GM18505 (cell line): ENCODE results near the gene SAMD9.

Experiments used
- ATAC-seq: cut with Tn5 transposase; IDR thresholded peaks from one replicate; pipeline ENCODE4 v1.9.1; 2021; ENCODE audit not compliant: unreplicated experiment
- POLR2A ChIP-seq: IDR thresholded peaks from 4 replicates; pipeline ENCODE4 v1.6.1; 2011; ENCODE audit warnings: borderline replicate concordance; ENCODE audit not compliant: insufficient read depth, insufficient read length; ENCODE audit errors: extremely low read depth

The SAMD9 gene

DNA sequence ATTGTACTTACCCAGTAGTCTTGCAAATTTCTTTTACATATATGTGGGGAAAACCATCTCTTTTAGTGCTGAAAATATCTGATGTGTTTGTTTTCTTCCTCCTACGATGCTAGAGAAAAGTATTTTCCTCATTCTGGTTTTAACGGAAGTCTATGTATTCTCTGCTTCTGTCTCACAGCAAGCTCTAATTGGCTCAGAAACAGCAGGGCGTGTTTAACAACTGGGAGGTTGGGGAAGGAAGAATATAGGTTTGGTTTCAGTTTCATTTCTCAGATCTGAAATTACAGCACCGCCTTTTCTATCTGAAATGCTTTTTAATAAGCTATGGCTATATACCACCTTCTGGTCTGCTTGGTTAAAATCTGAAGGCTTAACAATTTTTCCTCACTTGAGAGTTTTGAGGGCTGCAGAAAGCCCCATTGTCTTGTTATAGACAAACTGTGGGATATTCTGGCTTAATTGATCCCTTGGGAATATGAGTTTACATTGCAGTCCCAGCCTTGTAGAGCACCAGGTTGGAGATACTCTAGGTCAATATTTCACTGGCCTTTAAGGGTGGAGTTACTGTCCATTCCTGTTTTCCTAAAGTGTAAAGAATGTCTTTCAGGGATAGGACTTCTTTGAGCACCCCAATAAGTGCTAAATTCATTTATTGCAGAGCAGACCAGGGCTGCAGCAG lies at the start of gene SAMD9:
SAMD9 (minus strand) TSS at position 128 of the 679 bp plus-strand sequence. CDS start 11,882 bp downstream, outside the sequence.
- peak; percentile 49 for TF ChIP-seq POLR2A
- peak; percentile 100 for ATAC-seq

DNA sequence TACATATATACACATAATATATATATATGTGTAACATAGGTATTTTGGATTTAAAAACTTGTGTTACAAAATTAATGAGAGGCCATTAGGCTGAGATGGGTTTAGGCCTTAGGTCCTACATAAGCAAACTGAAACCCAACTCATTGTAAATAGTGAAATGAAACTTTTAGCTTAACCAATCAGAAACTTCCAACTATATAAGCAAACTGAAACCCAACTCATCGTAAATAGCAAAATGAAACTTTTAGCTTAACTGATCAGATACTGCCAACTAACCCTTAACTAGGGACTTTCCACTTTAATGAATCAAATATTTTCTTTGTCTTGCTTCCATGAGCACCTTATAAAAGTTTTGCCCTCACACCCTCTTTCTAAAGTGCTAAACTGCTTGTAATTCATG lies 47.7 kb upstream of the SAMD9 start:
- ATAC-seq: peak; percentile 100
- no peak for TF ChIP-seq POLR2A

GRCh38 chr7:93164766-93165165 lies 47.0 kb upstream of the SAMD9 start:
- ATAC-seq: no peak
- TF ChIP-seq POLR2A: no peak

GRCh38 chr7:93161181-93161762 lies 43.5 kb upstream of the SAMD9 start:
- TF ChIP-seq POLR2A: no peak
- ATAC-seq: no peak

DNA sequence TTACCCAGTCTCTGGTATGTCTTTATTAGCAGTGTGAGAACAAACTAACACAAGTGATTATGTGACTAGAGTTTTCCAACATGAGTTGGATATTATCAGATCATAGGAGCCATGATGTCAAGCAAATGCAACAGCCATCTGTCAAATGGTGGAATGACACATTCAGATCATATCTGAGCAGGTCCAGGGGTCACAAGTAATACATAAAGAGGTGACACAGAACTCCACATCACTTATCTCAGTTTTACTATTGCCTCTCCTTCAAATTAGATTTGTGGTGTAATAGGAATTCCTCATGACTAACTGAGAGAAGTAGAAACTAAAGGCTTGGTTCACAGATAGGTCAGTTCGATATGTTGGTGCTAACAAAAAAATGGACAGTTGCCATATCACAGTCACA lies 42.6 kb upstream of the SAMD9 start:
- no peak for TF ChIP-seq POLR2A
- no peak for ATAC-seq

- no peak for ATAC-seq
- TF ChIP-seq POLR2A: no peak
These were observed 41.7 kb upstream of the SAMD9 start for GRCh38 chr7:93159490-93159889.

DNA sequence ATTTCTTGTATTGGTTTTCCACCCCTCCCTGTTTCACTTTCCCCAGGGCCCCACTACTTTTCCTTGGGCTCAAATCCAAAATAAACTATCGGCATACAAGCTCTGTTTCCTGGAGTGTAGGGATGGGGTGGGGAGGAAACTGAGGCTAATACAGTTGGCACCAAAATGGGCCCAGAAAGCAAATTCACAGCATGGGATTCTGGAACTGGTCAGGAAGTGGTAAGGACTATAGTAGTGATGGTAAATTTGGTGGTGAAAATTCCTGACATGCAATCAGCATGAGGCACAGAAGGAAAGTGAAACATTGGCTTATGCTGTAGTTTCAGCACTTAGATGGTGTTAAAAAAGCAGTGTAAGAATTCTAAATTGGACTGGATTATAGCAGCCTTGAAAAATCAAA lies 39.1 kb upstream of the SAMD9 start:
- no peak for ATAC-seq
- TF ChIP-seq POLR2A: no peak

- no peak for TF ChIP-seq POLR2A
- no peak for ATAC-seq
These were observed 32.5 kb upstream of the SAMD9 start for GRCh38 chr7:93150200-93150835.

GRCh38 chr7:93148727-93149126 lies 30.9 kb upstream of the SAMD9 start:
- no peak for ATAC-seq
- no peak for TF ChIP-seq POLR2A

DNA sequence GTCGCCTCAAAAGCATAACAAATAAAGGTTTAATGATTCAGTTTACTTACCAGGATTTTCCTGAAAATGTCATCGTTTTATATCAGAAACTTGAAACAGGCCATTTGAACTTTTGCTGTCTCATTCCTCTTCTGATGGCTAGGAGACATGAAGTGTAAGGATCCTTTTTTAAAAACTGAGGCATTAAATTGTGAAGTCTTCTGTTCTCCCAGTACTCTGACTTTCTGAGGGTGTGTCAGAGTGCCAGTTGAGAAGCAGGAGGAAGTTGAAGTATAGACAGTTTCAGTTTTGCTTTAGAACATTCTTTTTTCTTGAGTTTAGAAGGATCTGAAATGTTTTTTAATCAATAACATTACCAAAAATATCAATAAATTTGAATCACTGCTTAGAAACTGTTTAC lies 30.4 kb upstream of the SAMD9 start, which contains the start of gene SAMD9L:
SAMD9L (minus strand) TSS at position 242 of the 400 bp plus-strand sequence. CDS start 12,414 bp downstream, outside the sequence.
- TF ChIP-seq POLR2A: no peak
- peak; percentile 67 for ATAC-seq

- peak; percentile 17 for TF ChIP-seq POLR2A
- ATAC-seq: peak; percentile 78
These were observed 29.6 kb upstream of the SAMD9 start for GRCh38 chr7:93147363-93147762.

GRCh38 chr7:93146472-93147141 lies 28.8 kb upstream of the SAMD9 start:
- ATAC-seq: peak; percentile 39

DNA sequence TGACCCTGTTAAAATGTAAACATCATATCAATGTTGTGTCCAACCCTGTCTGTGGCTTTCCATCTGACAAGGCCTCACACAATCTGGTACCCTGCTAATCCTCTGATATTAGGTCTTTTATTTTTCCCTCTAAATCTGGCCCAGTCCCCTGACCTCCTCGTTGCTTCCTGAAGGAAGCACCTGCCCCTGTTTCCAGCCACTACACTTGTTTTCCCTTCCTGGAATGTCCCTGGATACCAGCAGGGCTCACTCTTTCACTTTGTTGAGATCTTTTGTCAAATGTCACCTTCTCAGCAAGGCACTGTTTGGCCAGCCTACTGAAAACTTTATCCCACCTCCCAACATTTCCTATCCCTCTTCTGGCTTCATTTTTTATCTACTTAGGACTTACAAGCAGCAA lies 28.3 kb upstream of the SAMD9 start:
- no peak for ATAC-seq
- no peak for TF ChIP-seq POLR2A

More at GRCh38 chr7:93146472-93147141, 28.8 kb upstream of the SAMD9 start:
- no peak for TF ChIP-seq POLR2A
